Fibroblast of lung (primary cell): ENCODE results near the gene PON1. TPM values are rescaled to one million over a fixed set of nuclear protein-coding genes. Genes with fewer than 3 reads are reported as not detected.
A peak's percentile ranks its signal among the peaks of the same experiment; 100 is the strongest.

Experiments
- DNase-seq, 2 donors: peaks; one replicate each; pipeline versions ENCODE4 v3.0.0 to v3.0.0-alpha.2; 2010; ENCODE audit warnings: low read depth in 2 of 2
- H2AFZ ChIP-seq: 2 replicates; pipeline ENCODE4 v1.5.1; 2012; ENCODE audit warnings: low read length, control low read depth, inconsistent platforms
- H3K27ac ChIP-seq: 2 replicates; pipeline ENCODE4 v1.5.1; 2011; ENCODE audit warnings: low read length, control low read depth; ENCODE audit not compliant: insufficient read depth
- H3K27me3 ChIP-seq: 2 replicates; pipeline ENCODE4 v1.5.1; 2011; ENCODE audit warnings: mild to moderate bottlenecking, low read length; ENCODE audit not compliant: control insufficient read depth, insufficient read depth
- H3K36me3 ChIP-seq: 2 replicates; pipeline ENCODE4 v1.5.1; 2011; ENCODE audit warnings: low read length; ENCODE audit not compliant: control insufficient read depth, insufficient read depth
- H3K4me1 ChIP-seq: 2 replicates; pipeline ENCODE4 v1.5.1; 2011; ENCODE audit warnings: low read length; ENCODE audit not compliant: control insufficient read depth, insufficient read depth; ENCODE audit errors: extremely low read depth
- H3K4me2 ChIP-seq: 2 replicates; pipeline ENCODE4 v1.5.1; 2011; ENCODE audit warnings: low read length, control low read depth; ENCODE audit not compliant: insufficient read depth; ENCODE audit errors: extremely low read depth
- H3K4me3 ChIP-seq, 4 experiments: fragments of 200-600 bp in 1 of 4; sonication (generic) in 1 of 4; replicated peaks in 1 of 4; 2 replicates each; pipeline ENCODE4 v1.5.1; 2011 to 2016; ENCODE audit warnings: low read length in 4 of 4, low read depth in 3 of 4, mild to moderate bottlenecking in 3 of 4, control low read depth in 2 of 4, inconsistent platforms in 1 of 4, mixed read lengths in 1 of 4; ENCODE audit not compliant: insufficient read depth in 1 of 4; ENCODE audit errors: control extremely low read depth in 1 of 4
- H3K79me2 ChIP-seq: 2 replicates; pipeline ENCODE4 v1.5.1; 2012; ENCODE audit warnings: mild to moderate bottlenecking, low read length, inconsistent platforms; ENCODE audit not compliant: control insufficient read depth, insufficient read depth
- H3K9ac ChIP-seq: 2 replicates; pipeline ENCODE4 v1.5.1; 2011; ENCODE audit warnings: mild to moderate bottlenecking, low read length, control low read depth; ENCODE audit not compliant: insufficient read depth
- H3K9me3 ChIP-seq: 2 replicates; pipeline ENCODE4 v1.5.1; 2012; ENCODE audit warnings: low read depth, low read length; ENCODE audit not compliant: control insufficient read depth, insufficient read depth
- H4K20me1 ChIP-seq: 2 replicates; pipeline ENCODE4 v1.5.1; 2011; ENCODE audit warnings: low read length; ENCODE audit not compliant: control insufficient read depth, insufficient read depth; ENCODE audit errors: extremely low read depth
- CTCF ChIP-seq, 2 donors: IDR thresholded peaks in 1 of 2; conservative IDR thresholded peaks in 1 of 2; 1 replicate in 1 of 2; 2 replicates in 1 of 2; pipeline ENCODE4 v1.5.1; 2011 to 2012; ENCODE audit warnings: low read length in 2 of 2, control low read depth in 1 of 2, inconsistent platforms in 1 of 2, low read depth in 1 of 2, mild to moderate bottlenecking in 1 of 2
- EZH2 ChIP-seq: IDR thresholded peaks from 2 replicates; pipeline ENCODE4 v1.5.1; 2012; ENCODE audit warnings: low read length, control low read depth, mild to moderate bottlenecking; ENCODE audit errors: missing control alignments
- polyA plus RNA-seq, 2 donors: library from polyadenylated mRNA; depleted of rRNA in 1 of 2; stranded (reverse) in 1 of 2; unstranded in 1 of 2; fragments of >200 nt; gene quantifications; 2 replicates each; pipeline ENCODE4 v1.2.1, GENCODE V29; 2011 to 2012; ENCODE audit warnings: missing spikeins in 1 of 2
- total RNA-seq: library from RNA; depleted of rRNA; stranded (reverse); fragments of >200 nt; gene quantifications from 2 replicates; pipeline ENCODE4 v1.2.1, GENCODE V29; 2014

Gene PON1
- total and polyA plus RNA-seq, 2 donors (not counting 1 experiment from before 2014, with no cell fraction given) = not detected

- peak in 1 of 2 donors; percentile 16 for TF ChIP-seq CTCF (conservative IDR thresholded peaks at IDR 0.05 in 1 of 2, IDR thresholded peaks at IDR 0.05 in 1 of 2; ENCODE audit: low read depth in 1 of 2, low read length in 2 of 2)
- no peak for TF ChIP-seq EZH2
- H3K9me3 ChIP-seq = no peaks in the 10 kb centered on the region
- H3K4me3 ChIP-seq = no peak overlapping the region
- H2AFZ ChIP-seq = no peak overlapping the region
- DNase-seq = no peak
- H3K79me2 ChIP-seq = no peaks in the 10 kb centered on the region
- no peaks in the 10 kb centered on the region for H4K20me1 ChIP-seq
- H3K36me3 ChIP-seq = no peaks in the 10 kb centered on the region
- no peak overlapping the region for H3K27ac ChIP-seq
- no peak overlapping the region for H3K9ac ChIP-seq
- no peak overlapping the region for H3K4me2 ChIP-seq
- no peaks in the 10 kb centered on the region for H3K27me3 ChIP-seq
- H3K4me1 ChIP-seq = no peaks in the 10 kb centered on the region
These were observed 18.4 kb upstream of the PON1 start for GRCh38 chr7:95342642-95343307.

- no peaks in the 10 kb centered on the region for H3K27me3 ChIP-seq
- H2AFZ ChIP-seq = no peak overlapping the region
- no peaks in the 10 kb centered on the region for H4K20me1 ChIP-seq
- H3K4me1 ChIP-seq = no peaks in the 10 kb centered on the region
- no peaks in the 10 kb centered on the region for H3K9me3 ChIP-seq
- DNase-seq = no peak
- H3K4me2 ChIP-seq = no peak overlapping the region
- no peaks in the 10 kb centered on the region for H3K36me3 ChIP-seq
- no peak overlapping the region for H3K27ac ChIP-seq
- no peaks in the 10 kb centered on the region for H3K79me2 ChIP-seq
- TF ChIP-seq CTCF (conservative IDR thresholded peaks at IDR 0.05 in 1 of 2, IDR thresholded peaks at IDR 0.05 in 1 of 2; ENCODE audit: low read depth in 1 of 2, low read length in 2 of 2) (no peak), EZH2 (no peak)
- no peak overlapping the region for H3K4me3 ChIP-seq
- no peak overlapping the region for H3K9ac ChIP-seq
These were observed 17.7 kb upstream of the PON1 start for GRCh38 chr7:95342029-95342428.

GRCh38 chr7:95340491-95340890 lies 16.2 kb upstream of the PON1 start:
- Histone ChIP-seq H3K27ac (no peak overlapping the region), H3K9ac (no peak overlapping the region), H3K4me3 (no peak overlapping the region), H4K20me1 (no peaks in the 10 kb centered on the region), H2AFZ (no peak overlapping the region), H3K27me3 (no peaks in the 10 kb centered on the region), H3K4me1 (peaks cover 3% of the 10 kb centered on the region), H3K36me3 (no peaks in the 10 kb centered on the region), H3K4me2 (no peak overlapping the region), H3K79me2 (no peaks in the 10 kb centered on the region), H3K9me3 (no peaks in the 10 kb centered on the region)
- no peak for DNase-seq
- TF ChIP-seq EZH2 = no peak
- no peak for TF ChIP-seq CTCF (conservative IDR thresholded peaks at IDR 0.05 in 1 of 2, IDR thresholded peaks at IDR 0.05 in 1 of 2; ENCODE audit: low read depth in 1 of 2, low read length in 2 of 2)
